IMR-90 (cell line): ENCODE data around the gene STX18. TPM values are rescaled to one million over a fixed set of nuclear protein-coding genes. Genes with fewer than 3 reads are reported as not detected.
"Not testable (repeated sequence)": the region's sequence is repeated elsewhere in the genome, so short reads cannot be mapped to it uniquely, and the experiment has no call there.

ENCODE experiments used
- ATAC-seq: fragments of 200-7000 bp; cut with Tn5 transposase; 2 replicates; pipeline ENCODE4 v1.9.1; 2020; ENCODE audit warnings: low read depth, mild to moderate bottlenecking, moderate library complexity
- BruUV-seq: library from RNA; stranded (reverse); fragments of 400-500 nt; replicated peaks from 2 replicates; lab custom pipeline; 2021; lab: Mats Ljungman, UMichigan
- CTCF ChIA-PET: fragments of 300-600 bp; formaldehyde crosslinking; extraction: SDS; loops from one replicate; lab custom pipeline; 2021; ENCODE audit warnings: antibody characterized with exemption; lab: Yijun Ruan, JAX
- POLR2A ChIA-PET: fragments of 300-600 bp; sonication (Branson Sonifier 250); formaldehyde crosslinking; loops from one replicate; lab custom pipeline; 2022; ENCODE audit warnings: antibody characterized with exemption; ENCODE audit not compliant: unreplicated experiment; lab: Charles Lee
- DNase-seq: peaks from one replicate; pipeline ENCODE4 v3.0.0; 2013
- H2AFZ ChIP-seq: replicated peaks from 2 replicates; pipeline ENCODE3; 2013; ENCODE audit warnings: low read length, mild to moderate bottlenecking; ENCODE audit not compliant: poor library complexity
- H2AK5ac ChIP-seq: 2 replicates; pipeline ENCODE4 v1.6.1; 2013; ENCODE audit warnings: low read depth, low read length, inconsistent platforms
- H2AK9ac ChIP-seq: replicated peaks from 2 replicates; pipeline ENCODE3; 2013; ENCODE audit warnings: mild to moderate bottlenecking, low read depth, low read length, moderate library complexity; ENCODE audit not compliant: poor library complexity
- H2BK120ac ChIP-seq: 2 replicates; pipeline ENCODE4 v1.6.1; 2013; ENCODE audit warnings: low read depth, low read length, inconsistent platforms
- H2BK15ac ChIP-seq: 3 replicates; pipeline ENCODE4 v1.6.1; 2013; ENCODE audit warnings: low read depth, low read length, inconsistent platforms
- H2BK20ac ChIP-seq: 2 replicates; pipeline ENCODE4 v1.6.1; 2013; ENCODE audit warnings: low read depth, mild to moderate bottlenecking, inconsistent platforms, low read length, moderate library complexity
- H2BK5ac ChIP-seq: 2 replicates; pipeline ENCODE4 v1.6.1; 2013; ENCODE audit warnings: mild to moderate bottlenecking, low read depth, low read length, inconsistent platforms; ENCODE audit not compliant: poor library complexity, severe bottlenecking
- H3K14ac ChIP-seq: replicated peaks from 2 replicates; pipeline ENCODE4 v1.6.1; 2013; ENCODE audit warnings: low read depth, low read length, inconsistent platforms
- H3K18ac ChIP-seq: 2 replicates; pipeline ENCODE4 v1.6.1; 2013; ENCODE audit warnings: low read depth, low read length, control low read depth
- H3K23ac ChIP-seq: 2 replicates; pipeline ENCODE4 v1.6.1; 2013; ENCODE audit warnings: low read depth, low read length, inconsistent platforms
- H3K27ac ChIP-seq: 2 replicates; pipeline ENCODE4 v1.5.1; 2013; ENCODE audit warnings: mild to moderate bottlenecking, control low read depth, low read length; ENCODE audit not compliant: insufficient read depth
- H3K27me3 ChIP-seq: 2 replicates; pipeline ENCODE4 v1.6.1; 2013; ENCODE audit warnings: low read length; ENCODE audit not compliant: control insufficient read depth, insufficient read depth
- H3K36me3 ChIP-seq: 2 replicates; pipeline ENCODE4 v1.6.1; 2013; ENCODE audit warnings: low read length, mixed read lengths; ENCODE audit not compliant: control insufficient read depth, insufficient read depth
- H3K4ac ChIP-seq: 2 replicates; pipeline ENCODE4 v1.6.1; 2013; ENCODE audit warnings: low read depth, low read length, inconsistent platforms
- H3K4me1 ChIP-seq: 2 replicates; pipeline ENCODE4 v1.6.1; 2013; ENCODE audit warnings: low read length, mixed read lengths; ENCODE audit not compliant: control insufficient read depth, insufficient read depth
- H3K4me2 ChIP-seq: 2 replicates; pipeline ENCODE4 v1.6.1; 2013; ENCODE audit warnings: low read depth, mild to moderate bottlenecking, control low read depth, low read length, moderate library complexity
- H3K4me3 ChIP-seq: 2 replicates; pipeline ENCODE4 v1.5.1; 2013; ENCODE audit warnings: low read depth, mild to moderate bottlenecking, control low read depth, low read length, moderate library complexity; ENCODE audit not compliant: insufficient read depth
- H3K56ac ChIP-seq: 2 replicates; pipeline ENCODE4 v1.6.1; 2013; ENCODE audit warnings: low read length, inconsistent platforms; ENCODE audit not compliant: insufficient read depth; ENCODE audit errors: extremely low read depth
- H3K79me1 ChIP-seq, 2 experiments: 2 replicates each; pipeline ENCODE4 v1.6.1; 2013; ENCODE audit warnings: low read length in 2 of 2, inconsistent platforms in 1 of 2, low read depth in 1 of 2
- H3K9ac ChIP-seq: 2 replicates; pipeline ENCODE4 v1.6.1; 2013; ENCODE audit warnings: low read depth, low read length, control low read depth
- H3K9me1 ChIP-seq: 2 replicates; pipeline ENCODE4 v1.6.1; 2013; ENCODE audit warnings: low read length, inconsistent platforms; ENCODE audit not compliant: insufficient read depth
- H3K9me3 ChIP-seq: 2 replicates; pipeline ENCODE4 v1.6.1; 2013; ENCODE audit warnings: low read length; ENCODE audit not compliant: control insufficient read depth, insufficient read depth
- H4K20me1 ChIP-seq: 2 replicates; pipeline ENCODE4 v1.6.1; 2013; ENCODE audit warnings: low read length, inconsistent platforms; ENCODE audit not compliant: insufficient read depth
- H4K5ac ChIP-seq: 2 replicates; pipeline ENCODE4 v1.6.1; 2013; ENCODE audit warnings: mild to moderate bottlenecking, low read depth, low read length, control low read depth
- H4K8ac ChIP-seq, 2 experiments: 2 replicates each; pipeline ENCODE4 v1.6.1; 2013; ENCODE audit warnings: low read depth in 2 of 2, low read length in 2 of 2, control low read depth in 1 of 2, inconsistent platforms in 1 of 2
- H4K91ac ChIP-seq: 2 replicates; pipeline ENCODE4 v1.6.1; 2013; ENCODE audit warnings: low read depth, low read length, inconsistent platforms; ENCODE audit not compliant: insufficient read depth
- WGBS, 2 experiments: methylation state at CpG; one replicate each; pipeline versions ENCODE4 v1.1.5 to v1.1.7; 2013; ENCODE audit warnings: missing lambda C conversion rate in 2 of 2; ENCODE audit not compliant: insufficient read length in 1 of 2; ENCODE audit errors: extremely low coverage in 2 of 2; 5-methylcytosine and 5-hydroxymethylcytosine counted together
- dilution Hi-C: fragments of 300-500 bp; cut with HindIII; formaldehyde crosslinking; loops from one replicate; pipeline ENCODE4 v1.14.3; 2018; ENCODE audit warnings: low sequenced_read_pairs; ENCODE audit not compliant: unreplicated experiment
- in situ Hi-C: fragments of 300-500 bp; cut with MboI; formaldehyde crosslinking; loops from 3 replicates; pipeline ENCODE4 v1.14.3; 2019; ENCODE audit warnings: low sequenced_read_pairs, inconsistent platforms, mixed read lengths
- intact Hi-C: fragments of 100-400 bp; cut with micrococcal nuclease; formaldehyde crosslinking; loops from 2 replicates; pipeline ENCODE4 v1.10.0; 2022
- polyA plus RNA-seq, 3 experiments: library from polyadenylated mRNA; depleted of rRNA; stranded (reverse); fragments of >200 nt; gene quantifications; 2 replicates each; pipeline ENCODE4 v1.2.3, GENCODE V29; 2012; ENCODE audit warnings: low replicate concordance in 1 of 3
- total RNA-seq: library from RNA; depleted of rRNA; stranded (reverse); fragments of >200 nt; gene quantifications from 2 replicates; pipeline ENCODE4 v1.2.3, GENCODE V29; 2012

STX18 gene
- total and polyA plus RNA-seq, 2 of the 4 experiments (the other 2 are of a cell fraction): 20.1 to 23.4 TPM

GRCh38 chr4:4552042-4552441 is 10.2 kb upstream of the STX18 start:
- no CpG with 5 or more reads among the region's 5 CpGs for WGBS, 2 experiments
- H2AFZ ChIP-seq, H3K9me1 ChIP-seq, H3K9me3 ChIP-seq, H3K79me1 ChIP-seq, H2BK5ac ChIP-seq, H3K27ac ChIP-seq, H2BK15ac ChIP-seq, H3K4me2 ChIP-seq, H4K20me1 ChIP-seq, in situ Hi-C loops, BruUV-seq, H3K18ac ChIP-seq, POLR2A ChIA-PET, H3K9ac ChIP-seq, ATAC-seq, H3K4me3 ChIP-seq, H3K36me3 ChIP-seq, H3K27me3 ChIP-seq, H2BK120ac ChIP-seq, dilution Hi-C loops, H3K23ac ChIP-seq, H2BK20ac ChIP-seq, H3K4ac ChIP-seq, CTCF ChIA-PET, DNase-seq, H2AK9ac ChIP-seq, H2AK5ac ChIP-seq, intact Hi-C loops, H3K56ac ChIP-seq, H4K91ac ChIP-seq, H4K8ac ChIP-seq, H3K14ac ChIP-seq, H4K5ac ChIP-seq: not testable (repeated sequence)
- peaks cover 11% of the 10 kb centered on the region for H3K4me1 ChIP-seq

GRCh38 chr4:4550161-4550560 is 8.3 kb upstream of the STX18 start:
- H2BK15ac ChIP-seq, H4K5ac ChIP-seq, H3K27ac ChIP-seq, H3K36me3 ChIP-seq, H3K27me3 ChIP-seq, H4K20me1 ChIP-seq, H3K4me1 ChIP-seq, intact Hi-C loops, H3K79me1 ChIP-seq, BruUV-seq, DNase-seq, H2BK5ac ChIP-seq, H2BK20ac ChIP-seq, in situ Hi-C loops, H2AK9ac ChIP-seq, H4K8ac ChIP-seq, H2BK120ac ChIP-seq, CTCF ChIA-PET, H3K9ac ChIP-seq, POLR2A ChIA-PET, H4K91ac ChIP-seq, H3K23ac ChIP-seq, ATAC-seq, H3K4me2 ChIP-seq, H2AK5ac ChIP-seq, H2AFZ ChIP-seq, dilution Hi-C loops, H3K4ac ChIP-seq, H3K4me3 ChIP-seq, H3K9me3 ChIP-seq, H3K9me1 ChIP-seq, H3K18ac ChIP-seq, H3K14ac ChIP-seq, H3K56ac ChIP-seq: not testable (repeated sequence)
- no CpG with 5 or more reads among the region's 4 CpGs for WGBS, 2 experiments
